HG02938 (cell line): ENCODE data around the gene SLCO4A1.

Experiments
- ATAC-seq: cut with Tn5 transposase; IDR thresholded peaks from one replicate; pipeline ENCODE4 v1.9.1; 2021; ENCODE audit warnings: mild to moderate bottlenecking, moderate library complexity; ENCODE audit not compliant: unreplicated experiment

Gene SLCO4A1

GRCh38 chr20:62606551-62607201 lies 35.6 kb upstream of the SLCO4A1 start:
- no peak for ATAC-seq

- ATAC-seq: no peak
These were observed 34.7 kb upstream of the SLCO4A1 start for GRCh38 chr20:62607366-62608217.

DNA sequence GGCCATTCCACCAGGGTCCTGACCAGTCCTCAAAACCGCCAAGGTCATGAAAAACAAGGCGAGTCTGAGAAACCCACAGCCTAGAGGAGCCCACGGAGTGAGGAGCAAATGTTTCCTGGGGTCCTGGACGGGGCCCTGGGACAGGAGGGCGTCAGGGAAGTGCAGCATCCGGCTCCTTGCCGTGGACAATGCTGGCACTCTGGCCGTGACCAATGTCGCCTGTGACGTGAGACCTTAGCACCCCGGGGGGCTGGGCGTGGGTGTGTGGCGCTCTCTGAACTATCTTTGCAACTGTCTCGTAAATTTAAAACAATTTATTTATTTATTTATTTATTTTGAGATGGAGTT lies 34.1 kb upstream of the SLCO4A1 start:
- no peak for ATAC-seq

- ATAC-seq: no peak
These were observed 33.0 kb upstream of the SLCO4A1 start for GRCh38 chr20:62609279-62609720.

- no peak for ATAC-seq
These were observed 32.2 kb upstream of the SLCO4A1 start for GRCh38 chr20:62609811-62610757.

DNA sequence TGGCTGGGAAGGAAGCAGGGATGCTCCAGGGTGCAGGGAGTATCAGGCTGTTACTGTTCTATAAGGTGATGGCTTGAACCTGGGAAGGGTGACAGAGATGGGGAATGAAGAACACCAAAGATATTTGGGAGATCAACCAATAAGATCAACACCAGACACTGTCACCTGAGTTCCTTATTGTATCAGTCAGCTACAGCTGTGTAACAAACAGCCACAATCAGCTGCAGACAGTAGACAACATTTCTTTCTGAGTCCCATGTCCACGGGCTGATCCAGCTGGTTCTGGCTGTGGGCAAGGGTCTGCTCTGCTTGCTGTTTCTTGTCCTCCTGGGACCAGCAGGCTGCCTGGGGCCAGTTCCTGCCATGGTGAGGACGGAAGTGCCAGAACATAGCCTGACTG lies 31.3 kb upstream of the SLCO4A1 start:
- no peak for ATAC-seq

DNA sequence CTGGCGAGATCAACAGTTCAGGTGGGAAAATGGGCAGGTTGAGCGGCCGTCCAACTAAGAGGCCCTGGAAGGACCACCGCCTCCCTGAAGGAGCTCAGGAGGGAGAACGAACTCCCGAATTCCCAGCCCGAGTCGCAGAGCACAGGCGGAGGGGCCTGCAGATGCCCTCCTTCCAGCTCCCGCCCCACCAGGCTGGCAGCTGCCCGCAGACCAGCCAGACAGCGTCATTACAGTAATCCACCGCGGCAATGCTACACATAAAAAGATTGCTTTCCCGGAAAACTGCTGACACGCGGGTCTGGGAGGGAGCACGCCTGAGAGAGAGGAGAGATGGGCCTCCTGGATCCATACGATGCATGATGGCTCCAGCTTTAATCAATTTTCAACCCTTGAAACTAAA lies 30.5 kb upstream of the SLCO4A1 start:
- no peak for ATAC-seq

DNA sequence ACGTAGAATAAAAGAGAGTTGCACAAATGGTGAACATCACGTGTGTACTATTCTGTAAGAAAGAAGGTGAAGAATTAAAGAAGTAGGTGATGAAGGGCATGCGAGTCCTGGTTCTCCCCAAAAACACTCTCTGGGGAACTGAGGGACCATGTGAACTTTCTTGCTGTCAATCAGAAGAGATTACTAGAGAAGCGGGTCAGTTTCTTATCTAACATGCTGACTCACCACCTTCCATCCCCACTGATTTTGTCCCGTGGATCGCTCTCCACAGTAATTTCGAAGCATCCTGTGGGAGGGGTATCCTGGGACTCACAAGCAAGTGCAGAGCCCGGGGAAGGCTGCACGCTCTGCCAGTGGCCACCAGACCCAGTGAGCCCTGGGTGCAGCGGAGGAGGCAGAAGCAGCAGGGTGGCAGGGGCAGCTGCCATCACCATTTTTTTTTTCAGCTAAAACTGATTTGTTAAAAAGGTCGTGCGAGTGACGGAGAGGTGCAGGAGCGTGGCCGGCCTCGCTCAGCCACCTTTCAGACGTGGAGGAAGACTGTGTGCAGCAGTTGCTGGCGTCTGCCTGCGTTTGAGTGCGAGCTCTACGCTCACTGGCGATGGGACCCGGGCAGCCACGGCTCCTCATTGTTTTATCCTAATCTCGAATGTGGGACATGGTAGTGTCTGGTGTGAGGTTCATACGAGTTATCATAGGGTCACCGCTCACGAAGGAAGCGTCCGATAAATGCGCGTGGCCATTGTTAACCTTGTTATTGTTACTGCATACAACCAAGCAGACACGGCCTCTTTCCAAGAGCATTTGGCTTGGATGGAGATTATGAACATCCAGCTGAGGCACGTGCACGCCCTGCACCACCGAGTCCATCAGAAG lies 28.0 kb upstream of the SLCO4A1 start:
- no peak for ATAC-seq

GRCh38 chr20:62614961-62615680 lies 27.2 kb upstream of the SLCO4A1 start:
- no peak for ATAC-seq

- no peak for ATAC-seq
These were observed 26.5 kb upstream of the SLCO4A1 start for GRCh38 chr20:62615750-62616251.

GRCh38 chr20:62616728-62617621 lies 25.3 kb upstream of the SLCO4A1 start:
- no peak for ATAC-seq

DNA sequence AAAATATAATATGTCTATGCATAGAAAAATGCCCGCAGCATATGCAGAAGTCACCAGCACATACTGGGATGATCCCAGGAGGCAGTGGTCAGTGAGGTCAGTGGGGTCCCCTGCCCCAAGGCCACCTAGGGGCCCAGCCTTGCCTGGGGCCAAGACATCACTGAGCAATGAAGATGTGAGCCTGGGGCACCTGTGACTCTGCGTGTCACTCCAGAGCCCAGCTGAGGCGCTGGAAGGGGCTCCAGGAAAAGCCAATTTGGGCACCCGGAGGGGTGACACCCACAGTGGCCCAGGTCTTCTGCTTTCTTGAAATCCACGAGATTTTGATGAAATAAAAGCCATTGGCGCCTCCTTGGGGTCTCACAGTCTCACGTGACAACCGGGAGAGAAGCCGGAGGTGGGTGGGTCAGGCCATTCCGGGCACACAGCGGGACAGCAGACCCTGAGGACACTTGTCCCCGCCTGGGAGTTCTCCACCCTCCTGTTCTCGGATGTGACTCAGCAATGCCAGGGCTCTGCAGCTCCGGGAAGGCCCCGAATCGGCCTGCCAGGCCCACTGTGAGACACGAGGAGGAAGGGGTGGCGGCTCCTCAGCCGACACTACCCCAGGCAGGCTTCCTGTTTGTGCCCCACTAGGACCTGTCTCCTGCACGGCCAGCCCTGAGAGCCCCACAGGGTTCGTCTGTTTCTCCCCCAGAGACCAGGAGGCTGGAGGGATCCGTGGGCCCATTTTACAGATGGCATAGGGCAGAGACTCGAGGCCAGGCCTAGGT lies 24.4 kb upstream of the SLCO4A1 start:
- ATAC-seq: no peak

GRCh38 chr20:62618611-62619529 lies 23.4 kb upstream of the SLCO4A1 start:
- no peak for ATAC-seq

DNA sequence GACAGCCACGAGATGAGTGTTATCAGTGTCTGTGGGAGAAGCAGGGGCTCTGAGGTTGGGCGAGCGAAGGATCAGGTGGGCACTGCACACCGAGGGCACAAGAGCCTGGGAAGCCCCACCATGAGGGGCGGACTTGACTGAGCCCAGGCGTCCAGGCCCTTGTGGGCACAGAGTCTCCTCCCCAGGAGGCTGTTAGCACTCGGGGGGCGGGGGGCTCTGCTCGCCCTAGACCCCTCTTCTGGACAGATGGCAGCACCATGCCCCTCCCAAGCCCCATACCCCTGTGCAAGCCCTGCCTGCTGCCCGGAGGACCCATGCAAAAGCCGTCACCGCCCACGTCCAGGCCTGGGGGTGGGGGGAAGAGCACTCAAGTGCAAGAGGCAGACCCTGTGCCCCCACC lies 21.7 kb upstream of the SLCO4A1 start:
- ATAC-seq: no peak

GRCh38 chr20:62621251-62622110 lies 20.8 kb upstream of the SLCO4A1 start:
- ATAC-seq: no peak
